Inflammatory macrophage treated with lipopolysaccharide for 4 hours (primary cell): ENCODE data around the gene CADPS2.
"Not testable (repeated sequence)": the region's sequence is repeated elsewhere in the genome, so short reads cannot be mapped to it uniquely, and the experiment has no call there.

Experiments
- DNase-seq: peaks from one replicate; pipeline ENCODE4 v3.0.0-alpha.2; 2020

Gene CADPS2

DNA sequence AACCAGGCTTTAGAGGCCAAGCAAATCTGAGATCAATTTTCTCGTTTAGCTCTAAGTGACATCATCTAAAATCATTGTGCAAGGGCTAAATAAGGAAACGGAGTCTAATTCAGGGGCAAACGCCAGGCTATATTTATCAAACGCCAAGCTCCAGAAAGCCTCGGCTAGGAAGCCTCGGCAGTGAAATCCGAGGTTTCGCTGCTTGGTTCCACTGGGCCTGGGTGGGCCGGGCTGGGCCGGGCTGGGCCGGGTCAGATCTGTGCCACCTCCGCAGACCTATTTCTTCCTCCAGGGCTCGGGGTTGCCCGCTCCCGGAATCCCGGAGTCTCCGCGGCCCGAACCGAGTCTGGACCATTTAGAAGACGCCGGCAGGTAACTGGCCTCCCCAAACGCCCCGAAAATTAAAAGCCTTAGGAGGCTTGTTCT lies 581.3 kb downstream of the CADPS2 start:
- DNase-seq = no peak

DNA sequence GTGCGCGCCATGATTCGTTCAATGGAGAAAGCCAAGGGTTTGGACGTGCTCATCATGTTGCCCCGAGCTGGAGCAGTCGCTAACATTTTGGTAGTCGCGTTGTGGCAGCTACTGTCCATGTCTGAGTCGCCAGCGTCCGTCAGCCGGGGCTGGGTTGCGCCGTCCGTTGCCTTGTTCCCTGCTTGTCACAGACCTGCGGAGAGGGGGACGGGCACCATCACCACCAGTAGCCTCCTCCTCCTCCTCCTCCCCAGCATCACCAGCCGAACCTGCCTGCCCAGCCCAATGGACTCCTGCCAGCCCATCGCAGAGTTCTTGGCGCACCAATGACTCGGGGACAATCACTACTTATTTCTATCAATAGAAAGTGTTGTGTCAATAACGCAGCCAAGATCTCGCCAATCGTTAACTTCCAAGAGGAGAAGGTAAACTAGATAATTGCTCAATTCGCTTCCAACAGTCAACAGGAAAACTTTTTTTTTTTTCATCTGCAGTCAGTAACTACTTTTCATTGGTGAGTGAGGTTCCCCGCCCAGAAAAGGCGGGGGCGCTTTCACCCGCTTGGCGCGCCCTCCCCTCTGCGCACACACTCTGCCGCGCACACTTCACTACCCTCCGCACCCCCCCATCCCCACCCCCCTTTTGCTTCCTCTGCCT lies 581.8 kb downstream of the CADPS2 start, which contains the start of gene FEZF1:
FEZF1 (minus strand) TSS at position 432 of the 657 bp plus-strand sequence; CDS start at position 119, 313 bp downstream.
- no peak for DNase-seq

DNA sequence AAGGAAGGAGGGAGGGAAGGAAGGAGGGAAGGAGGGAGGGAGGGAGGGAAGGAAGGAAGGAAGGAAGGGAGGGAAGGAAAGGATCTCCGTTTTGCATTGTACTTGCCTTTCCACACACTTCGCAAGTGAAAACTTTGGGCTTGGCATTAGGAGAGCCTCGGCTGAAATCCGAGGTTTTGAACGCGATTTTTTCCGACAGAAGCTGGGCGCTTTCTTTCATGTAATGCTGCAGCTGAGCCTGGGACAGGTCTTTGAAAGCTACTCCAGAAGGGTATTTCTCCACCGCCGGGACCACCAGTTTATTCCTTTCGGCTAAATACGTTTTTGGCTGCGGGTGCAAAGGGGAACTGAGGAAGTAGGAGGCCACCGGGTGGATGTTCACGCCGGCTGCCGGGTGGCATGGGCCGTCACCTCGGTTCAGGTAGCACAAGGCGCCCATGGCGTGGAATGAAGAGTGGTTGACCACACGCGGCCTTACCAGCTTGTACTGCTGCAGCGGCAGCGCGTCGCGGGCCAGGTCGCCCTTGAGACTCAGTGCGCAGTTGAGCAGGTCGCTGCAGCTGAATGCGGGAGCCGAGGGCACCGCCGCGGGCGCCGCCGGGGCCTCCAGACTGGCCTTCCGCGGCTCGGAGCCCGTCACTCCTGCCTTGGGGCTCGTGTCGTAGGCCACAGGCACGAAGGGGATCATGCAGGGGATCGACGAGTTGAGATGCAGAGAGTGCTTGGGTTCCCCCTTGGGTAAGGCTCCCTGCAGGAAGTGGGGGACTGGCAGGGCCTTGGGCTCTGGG lies 582.5 kb downstream of the CADPS2 start:
- no peak for DNase-seq

DNA sequence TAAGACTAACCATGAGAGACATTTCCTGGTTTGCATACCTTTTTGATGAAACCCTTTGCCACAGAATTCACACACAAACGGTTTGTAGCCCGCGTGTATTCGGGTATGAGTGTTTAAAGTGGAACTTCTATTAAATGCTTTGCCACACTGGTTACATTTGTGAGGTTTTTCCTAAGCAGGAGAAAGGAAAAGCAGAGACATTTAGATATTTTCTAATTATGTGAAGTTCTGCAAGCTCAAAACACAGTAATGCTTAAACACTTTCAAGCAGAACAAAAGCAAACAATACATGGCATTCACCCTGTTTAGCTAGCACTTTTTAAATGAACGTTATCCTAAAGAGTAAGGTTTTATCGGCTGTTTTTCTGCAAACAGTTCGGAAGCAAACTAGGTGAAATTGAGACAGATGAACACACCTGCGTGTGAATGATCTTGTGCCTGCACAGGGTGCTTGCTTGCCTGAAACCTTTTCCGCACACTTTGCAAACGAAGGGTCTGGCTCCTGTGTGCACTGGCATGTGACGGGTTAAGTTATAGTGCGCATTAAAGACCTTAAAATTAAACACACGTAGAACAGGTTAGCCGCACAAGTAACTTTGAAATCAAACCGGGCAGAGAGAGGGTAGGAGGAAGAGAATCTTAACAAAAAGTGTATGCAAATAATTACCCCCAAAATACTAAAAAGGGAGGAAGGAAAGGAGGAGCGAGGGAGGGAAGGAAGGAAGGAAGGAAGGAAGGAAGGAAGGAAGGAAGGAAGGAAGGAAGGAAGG lies 583.3 kb downstream of the CADPS2 start:
- no peak for DNase-seq

DNA sequence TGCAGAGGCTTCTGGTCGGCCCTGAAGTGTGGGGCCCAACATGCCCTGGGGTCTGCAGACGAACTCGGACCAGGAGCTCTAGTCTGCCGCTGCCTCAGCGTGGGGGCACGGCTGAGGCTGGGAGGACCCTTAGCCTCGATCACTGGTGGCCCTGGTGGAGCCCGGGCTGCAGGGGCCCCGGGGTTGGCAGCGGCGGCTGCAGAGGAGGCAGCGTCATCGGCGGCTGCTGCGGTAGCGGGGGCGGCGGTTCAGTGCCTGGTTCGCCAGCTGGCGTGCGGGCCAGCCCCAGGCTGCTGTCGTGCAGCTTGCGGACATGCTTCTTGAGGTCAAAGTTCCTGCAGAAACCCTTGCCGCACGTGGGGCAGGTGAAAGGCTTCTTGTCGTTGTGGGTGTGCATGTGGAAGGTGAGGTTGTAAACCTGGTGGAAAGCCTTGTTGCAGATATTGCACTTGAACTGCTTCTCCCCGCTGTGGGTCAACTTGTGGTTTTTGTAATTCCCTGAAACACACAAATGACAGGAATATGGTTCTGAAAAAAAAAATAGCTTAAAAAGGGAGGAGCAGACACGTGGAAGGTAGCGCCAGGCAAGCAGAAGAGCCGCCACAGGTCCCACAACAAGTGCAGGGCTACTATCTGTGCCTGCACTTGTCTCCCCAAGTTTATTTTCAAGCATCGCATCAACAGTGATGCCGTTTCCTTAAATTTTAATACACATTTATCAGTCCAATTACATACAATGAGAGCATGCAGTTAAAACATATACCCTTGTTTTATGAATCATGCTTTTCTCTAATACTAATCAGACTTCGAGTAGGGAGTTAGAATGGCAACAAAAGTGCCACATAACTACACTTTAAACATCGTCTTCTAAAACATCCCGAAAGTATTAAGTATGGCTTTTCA lies 584.2 kb downstream of the CADPS2 start:
- no peak for DNase-seq

DNA sequence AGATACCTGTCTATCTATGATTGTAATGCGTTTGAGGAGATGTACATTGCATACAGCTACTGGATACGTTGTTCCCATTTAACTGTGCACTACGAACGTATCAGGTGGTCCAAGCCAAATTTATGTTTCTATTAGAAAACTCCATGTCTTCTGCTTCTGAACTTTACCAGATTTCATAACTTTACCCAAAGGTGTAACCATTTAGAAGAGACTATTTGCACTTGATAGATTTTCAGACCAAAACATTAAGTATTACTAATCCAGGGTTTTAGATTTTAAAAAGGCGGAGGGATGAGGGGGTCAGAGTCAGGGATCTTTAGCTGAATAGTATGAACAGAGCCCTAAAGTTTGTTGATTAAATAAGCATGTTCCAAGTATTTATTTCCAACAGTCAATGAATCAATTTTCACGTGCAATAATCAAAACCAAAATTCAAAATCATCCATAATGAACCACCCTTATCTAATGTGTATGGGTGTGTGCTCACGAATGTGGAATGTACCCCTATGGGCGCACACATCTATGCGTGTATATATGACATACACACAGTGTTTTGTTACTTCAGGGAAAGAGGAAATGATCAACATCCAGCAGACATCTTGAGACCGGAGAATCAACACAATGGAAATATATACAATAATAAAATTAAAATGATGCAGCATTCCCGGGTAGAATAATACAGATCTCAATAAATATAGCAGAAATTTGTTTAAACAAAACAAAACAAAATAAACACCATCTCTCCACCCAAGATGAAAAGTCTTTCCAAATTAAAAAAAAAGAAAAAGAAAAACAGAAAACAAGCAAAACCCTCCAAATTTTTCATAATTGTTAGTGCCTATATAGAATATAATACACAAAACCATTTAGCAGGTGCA lies 585.1 kb downstream of the CADPS2 start:
- no peak for DNase-seq

DNA sequence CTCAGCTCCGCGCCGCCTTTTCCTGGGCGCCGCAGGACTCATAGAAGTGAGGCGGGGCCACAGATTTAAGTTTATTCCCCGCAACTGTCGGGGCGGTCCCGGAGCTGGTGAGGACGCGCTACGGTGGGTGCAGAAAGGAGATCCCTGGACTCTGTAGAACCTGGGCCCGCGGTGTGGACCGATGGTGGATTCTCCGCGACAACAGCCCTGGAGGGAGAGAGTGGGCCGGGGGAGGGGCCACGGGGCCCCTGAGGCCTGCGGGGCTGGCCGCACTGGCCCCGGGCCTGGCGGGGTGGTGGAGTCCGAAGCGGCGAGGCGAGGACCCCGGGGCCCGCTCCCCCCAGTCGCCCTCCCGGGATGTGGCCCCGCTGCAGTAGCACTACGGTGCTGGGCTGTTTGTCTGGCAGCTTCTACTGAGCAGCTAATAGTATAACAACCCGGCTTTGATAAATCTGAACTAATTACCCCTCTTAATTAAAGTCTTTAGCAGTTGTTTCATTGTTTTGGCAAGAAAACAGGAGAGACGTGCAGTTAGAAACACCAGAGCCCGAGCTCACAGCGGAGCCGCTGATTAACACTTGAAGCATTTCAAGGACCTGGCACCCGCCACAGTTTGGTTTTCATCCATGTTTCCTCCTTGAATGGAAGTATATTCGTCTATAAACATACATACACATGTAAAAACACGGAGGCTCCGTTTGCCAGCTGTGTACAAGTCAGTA lies 585.9 kb downstream of the CADPS2 start:
- DNase-seq = no peak

DNA sequence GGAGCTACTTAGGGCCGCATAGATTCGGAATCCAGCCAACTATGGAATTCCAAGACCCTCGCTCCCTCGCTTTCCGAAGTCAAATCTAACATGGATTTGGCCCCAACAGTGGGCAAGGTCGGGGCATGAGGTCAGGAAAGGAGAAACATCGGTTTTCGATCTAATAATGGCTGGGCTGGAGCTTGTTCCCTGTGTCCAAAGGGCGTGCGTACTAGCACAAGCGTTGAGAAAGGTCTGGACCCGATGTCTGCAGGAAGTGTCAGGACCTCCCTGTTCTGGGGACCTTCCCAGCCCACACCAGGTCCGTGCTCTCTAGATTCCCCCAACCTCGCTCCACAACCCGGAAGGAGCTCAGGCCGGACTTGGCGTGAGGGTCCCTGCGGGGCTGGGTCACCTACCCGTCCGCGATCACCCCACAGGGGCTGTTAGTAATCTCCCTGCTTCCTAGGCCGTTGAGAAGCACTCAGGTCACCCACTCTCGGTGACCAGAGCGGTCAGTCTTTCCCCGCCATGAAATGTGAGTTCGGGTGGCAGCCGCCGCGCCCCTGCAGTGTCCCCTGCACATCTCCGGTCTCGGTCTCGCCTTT lies 586.5 kb downstream of the CADPS2 start:
- DNase-seq = no peak

DNA sequence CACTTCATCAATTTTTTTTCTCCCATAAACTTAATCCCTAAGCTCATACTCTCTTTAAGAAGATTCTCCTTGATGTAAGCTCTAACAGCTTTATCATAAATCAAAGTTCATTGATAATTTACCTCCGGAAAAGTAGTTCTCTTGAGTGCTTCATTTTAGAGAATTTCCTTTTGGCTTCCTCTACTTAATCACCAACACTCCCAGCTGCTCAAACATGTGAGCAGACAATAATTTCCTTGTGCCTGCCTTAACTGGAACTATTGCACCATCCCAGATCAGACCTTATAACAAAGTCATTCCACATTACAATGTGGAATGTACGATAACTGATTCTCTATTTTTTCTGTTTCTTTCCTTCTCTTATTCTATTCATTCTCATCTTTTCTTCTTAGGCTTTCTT lies 587.6 kb downstream of the CADPS2 start:
- no peak for DNase-seq

DNA sequence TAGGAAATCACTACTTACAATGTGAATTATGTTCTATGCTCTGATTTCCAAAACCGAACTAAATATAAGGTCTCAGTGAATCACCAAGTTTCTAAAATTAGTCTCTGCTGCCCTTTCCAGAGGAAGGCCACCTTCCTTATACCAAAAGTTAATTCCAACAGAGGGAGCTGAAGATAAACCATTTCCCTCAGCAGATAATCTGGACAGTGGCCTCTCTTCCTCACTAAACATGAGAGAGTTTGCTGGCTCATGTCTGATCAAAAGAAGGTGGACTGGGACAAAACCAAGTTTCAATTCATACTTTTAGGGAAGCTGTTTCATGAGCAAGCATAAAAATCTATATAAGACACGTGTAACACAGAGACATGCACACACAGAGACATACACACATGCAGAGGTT lies 588.1 kb downstream of the CADPS2 start:
- no peak for DNase-seq

DNA sequence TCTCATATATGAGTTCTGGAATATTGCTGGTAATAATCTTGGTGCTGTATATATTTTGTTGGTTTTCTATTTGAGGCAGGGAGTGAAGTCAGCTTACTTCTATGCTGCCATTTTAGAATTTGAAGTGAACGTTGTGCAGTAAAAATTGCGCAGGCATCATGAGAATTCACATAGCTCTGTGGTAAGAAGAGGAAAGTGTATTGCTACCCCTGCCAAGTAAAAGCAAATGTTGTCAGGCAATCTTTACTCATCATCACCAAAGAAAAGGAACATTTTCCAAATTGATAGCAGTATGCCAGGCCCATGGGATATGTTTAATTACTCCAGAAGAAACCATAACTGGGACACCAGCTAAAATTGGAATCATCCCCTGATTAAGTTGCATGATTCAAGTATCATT lies 595.1 kb downstream of the CADPS2 start:
- DNase-seq = no peak

DNA sequence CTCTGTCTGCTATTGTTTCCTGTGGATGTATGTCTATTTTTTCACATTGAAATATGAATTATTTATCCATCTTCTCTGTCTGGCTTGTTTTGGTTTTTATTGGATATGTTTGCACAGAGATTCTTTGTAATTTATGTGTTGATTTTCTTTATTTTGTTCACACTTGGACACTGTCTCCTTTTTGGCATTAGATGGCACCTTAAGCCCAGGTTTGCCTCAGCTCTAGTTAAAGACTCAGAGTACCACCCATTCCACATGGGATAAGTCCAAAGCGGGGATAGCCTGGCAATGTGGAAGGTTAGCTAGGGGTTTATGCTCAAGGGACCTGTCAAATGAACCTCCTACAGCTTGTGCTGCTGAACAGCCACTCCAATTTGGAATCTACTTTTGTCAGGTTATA lies 595.8 kb downstream of the CADPS2 start:
- DNase-seq = no peak

DNA sequence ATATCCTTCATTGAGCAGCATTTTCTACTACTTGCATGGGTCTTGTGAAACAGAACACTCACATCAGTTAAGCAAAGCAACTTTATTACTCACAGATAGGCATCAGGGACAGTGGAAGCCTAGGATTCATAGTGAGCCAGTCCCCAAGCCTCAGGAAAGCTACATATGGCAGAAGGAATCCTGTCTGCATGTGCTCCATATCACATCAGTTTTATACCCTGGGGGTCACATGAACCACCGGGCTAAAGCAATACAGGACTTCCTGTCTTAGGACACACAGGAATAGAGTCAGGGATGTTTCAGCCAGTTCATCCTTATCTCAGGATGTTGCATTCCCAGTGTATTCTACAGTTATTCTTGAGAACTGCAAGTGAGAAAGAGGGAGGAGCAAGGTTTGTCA lies 596.8 kb downstream of the CADPS2 start:
- DNase-seq = no peak

DNA sequence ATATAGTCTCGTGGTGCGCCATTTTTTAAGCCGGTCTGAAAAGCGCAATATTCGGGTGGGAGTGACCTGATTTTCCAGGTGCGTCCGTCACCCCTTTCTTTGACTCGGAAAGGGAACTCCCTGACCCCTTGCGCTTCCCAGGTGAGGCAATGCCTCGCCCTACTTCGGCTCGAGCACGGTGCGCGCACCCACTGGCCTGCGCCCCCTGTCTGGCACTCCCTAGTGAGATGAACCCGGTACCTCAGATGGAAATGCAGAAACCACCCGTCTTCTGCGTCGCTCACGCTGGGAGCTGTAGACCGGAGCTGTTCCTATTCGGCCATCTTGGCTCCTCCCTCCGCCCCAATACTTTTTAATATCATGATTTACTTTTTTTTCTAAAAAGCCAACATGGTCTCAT lies 601.7 kb downstream of the CADPS2 start:
- not testable (repeated sequence) for DNase-seq

DNA sequence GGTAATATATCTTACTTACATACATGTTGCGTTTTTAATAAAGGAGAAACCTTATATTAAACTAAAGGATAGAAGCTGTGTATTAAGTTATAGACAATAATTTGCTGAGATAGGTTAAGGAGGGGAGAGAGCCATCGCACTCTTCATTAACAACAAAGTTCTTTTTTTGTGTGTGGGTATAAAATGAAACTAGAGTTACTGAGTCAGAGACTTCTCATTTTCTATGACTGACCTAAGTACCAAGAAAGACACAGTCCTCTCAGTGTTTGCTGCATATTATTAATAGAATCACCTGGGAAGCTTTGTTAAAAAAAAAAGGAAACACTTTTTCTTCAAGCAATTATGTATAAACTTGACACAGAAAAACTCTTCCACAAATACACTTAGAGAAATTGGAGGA lies 613.1 kb downstream of the CADPS2 start:
- no peak for DNase-seq

DNA sequence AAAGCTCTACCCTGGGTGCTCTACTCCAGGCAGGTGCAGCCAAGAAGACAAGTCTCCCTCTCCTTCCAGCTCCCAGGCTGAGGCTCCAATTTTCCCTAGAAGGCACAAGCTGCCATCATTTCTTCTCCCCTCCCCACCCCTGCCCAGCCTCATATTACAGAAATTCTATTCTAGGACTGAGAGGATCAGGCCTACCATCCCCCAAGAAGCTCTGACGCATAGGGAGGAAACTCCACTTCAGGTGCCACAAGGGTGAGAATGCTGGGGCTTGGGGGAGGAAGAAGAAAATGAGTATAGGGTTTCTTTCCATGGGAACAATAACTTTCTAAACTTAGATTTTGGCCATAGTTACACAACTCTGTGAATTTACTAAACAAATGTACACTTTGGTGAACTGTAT lies 617.0 kb downstream of the CADPS2 start:
- no peak for DNase-seq
